Erythroblast (primary cell): ENCODE data around the gene TMEM50A.

Source experiments
- GATA1 ChIP-seq: IDR thresholded peaks from 2 replicates; pipeline ENCODE4 v1.6.1; 2011; ENCODE audit warnings: low read depth, mild to moderate bottlenecking, control low read depth, low read length, moderate library complexity
- POLR2A ChIP-seq: IDR thresholded peaks from 2 replicates; pipeline ENCODE4 v1.6.1; 2011; ENCODE audit warnings: mild to moderate bottlenecking, low read length

GRCh38 chr1:25355841-25356395 lies 17.8 kb downstream of the TMEM50A start:
- no peak for TF ChIP-seq POLR2A
- TF ChIP-seq GATA1, result no peak
